GM23248 (cell line): ENCODE results near the gene ZFP36L1.

Source experiments
- EZH2 ChIP-seq: fragments of 200-600 bp; sonication (generic); IDR thresholded peaks from 2 replicates; pipeline ENCODE4 v1.6.1; 2018; ENCODE audit warnings: antibody characterized with exemption, mild to moderate bottlenecking; ENCODE audit not compliant: insufficient read depth, poor library complexity, severe bottlenecking
- EZH2phosphoT487 ChIP-seq: fragments of 200-600 bp; sonication (generic); IDR thresholded peaks from 2 replicates; pipeline ENCODE4 v1.6.1; 2018; ENCODE audit warnings: antibody characterized with exemption, moderate library complexity, mild to moderate bottlenecking, low read depth; ENCODE audit not compliant: insufficient read depth

- TF ChIP-seq EZH2 (no peak), EZH2phosphoT487 (no peak)
These were observed 14.3 kb upstream of the ZFP36L1 start for GRCh38 chr14:68807148-68807600.
